AG09309 (cell line): ENCODE measurements around the gene TMEM45A.

ENCODE experiments used
- DNase-seq: peaks from one replicate; pipeline ENCODE4 v3.0.0-alpha.2; 2010; ENCODE audit warnings: low read depth
- H3K4me3 ChIP-seq: 2 replicates; pipeline ENCODE4 v1.5.1; 2011; ENCODE audit warnings: mild to moderate bottlenecking, low read depth, low read length, moderate library complexity; ENCODE audit not compliant: control insufficient read depth
- TF ChIP-seq, protein P1 (sequence below): IDR thresholded peaks from 2 replicates; pipeline ENCODE4 v1.5.1; 2011; ENCODE audit warnings: mild to moderate bottlenecking, low read depth, low read length, inconsistent platforms; ENCODE audit not compliant: insufficient read depth, control insufficient read depth; ENCODE audit errors: missing control alignments

TMEM45A gene

DNA sequence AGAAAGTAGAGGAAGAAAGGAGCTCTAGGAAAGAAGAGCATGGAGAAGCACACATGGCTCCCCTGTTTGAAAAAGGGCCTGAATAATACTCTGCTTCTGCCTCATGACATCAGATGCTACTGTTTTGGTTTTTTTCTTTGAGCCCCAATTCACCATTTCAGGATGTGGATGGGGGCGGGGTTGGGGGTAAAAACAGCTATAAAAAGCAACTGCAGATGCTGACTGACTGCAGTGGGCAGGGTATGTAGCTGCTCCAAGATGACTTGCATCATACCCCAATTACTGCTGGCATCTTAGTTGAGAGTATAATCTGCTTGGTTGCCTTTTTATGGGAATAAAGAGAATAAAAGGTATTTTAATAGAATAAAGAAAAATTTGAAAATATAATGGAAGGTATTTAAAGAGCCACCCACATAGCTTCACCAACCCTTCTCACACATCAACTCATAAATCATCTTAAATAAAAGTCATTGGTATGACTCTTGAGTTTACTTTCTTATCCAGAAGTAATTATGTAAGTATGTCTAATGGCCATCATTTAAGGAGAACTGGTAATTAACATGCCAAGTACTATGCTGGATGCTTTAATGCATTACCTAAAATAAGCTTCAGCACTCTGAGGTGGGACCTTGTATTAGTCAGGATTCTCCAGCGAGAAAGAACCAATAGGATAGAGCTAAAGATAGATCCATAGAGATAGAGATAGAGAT, 36.4 kb upstream of the TMEM45A start:
- peak; percentile 37 for DNase-seq
- no peak overlapping the region for H3K4me3 ChIP-seq
- TF ChIP-seq, protein P1, sequence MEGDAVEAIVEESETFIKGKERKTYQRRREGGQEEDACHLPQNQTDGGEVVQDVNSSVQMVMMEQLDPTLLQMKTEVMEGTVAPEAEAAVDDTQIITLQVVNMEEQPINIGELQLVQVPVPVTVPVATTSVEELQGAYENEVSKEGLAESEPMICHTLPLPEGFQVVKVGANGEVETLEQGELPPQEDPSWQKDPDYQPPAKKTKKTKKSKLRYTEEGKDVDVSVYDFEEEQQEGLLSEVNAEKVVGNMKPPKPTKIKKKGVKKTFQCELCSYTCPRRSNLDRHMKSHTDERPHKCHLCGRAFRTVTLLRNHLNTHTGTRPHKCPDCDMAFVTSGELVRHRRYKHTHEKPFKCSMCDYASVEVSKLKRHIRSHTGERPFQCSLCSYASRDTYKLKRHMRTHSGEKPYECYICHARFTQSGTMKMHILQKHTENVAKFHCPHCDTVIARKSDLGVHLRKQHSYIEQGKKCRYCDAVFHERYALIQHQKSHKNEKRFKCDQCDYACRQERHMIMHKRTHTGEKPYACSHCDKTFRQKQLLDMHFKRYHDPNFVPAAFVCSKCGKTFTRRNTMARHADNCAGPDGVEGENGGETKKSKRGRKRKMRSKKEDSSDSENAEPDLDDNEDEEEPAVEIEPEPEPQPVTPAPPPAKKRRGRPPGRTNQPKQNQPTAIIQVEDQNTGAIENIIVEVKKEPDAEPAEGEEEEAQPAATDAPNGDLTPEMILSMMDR: no peak

DNA sequence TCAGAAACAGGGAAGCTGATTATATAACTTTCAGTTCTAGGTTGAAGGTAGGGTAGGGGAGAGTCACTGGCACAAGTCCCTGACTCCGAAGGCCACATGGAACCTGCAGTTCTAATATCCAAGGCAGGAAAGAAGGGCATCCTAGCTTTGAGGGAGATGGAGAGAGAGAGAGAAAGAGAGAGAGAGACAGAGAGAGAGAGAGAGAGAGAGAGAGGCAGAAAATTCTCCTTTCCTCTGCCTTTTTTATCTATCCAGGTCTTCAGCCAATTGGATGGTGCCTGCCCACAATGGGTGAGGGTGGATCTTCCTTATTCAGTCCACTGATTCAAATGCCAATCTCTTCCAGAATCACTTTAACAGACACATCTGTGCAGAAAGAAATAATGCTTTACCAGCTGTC, 35.7 kb upstream of the TMEM45A start:
- TF ChIP-seq, protein P1: no peak
- no peak overlapping the region for H3K4me3 ChIP-seq
- DNase-seq: no peak

DNA sequence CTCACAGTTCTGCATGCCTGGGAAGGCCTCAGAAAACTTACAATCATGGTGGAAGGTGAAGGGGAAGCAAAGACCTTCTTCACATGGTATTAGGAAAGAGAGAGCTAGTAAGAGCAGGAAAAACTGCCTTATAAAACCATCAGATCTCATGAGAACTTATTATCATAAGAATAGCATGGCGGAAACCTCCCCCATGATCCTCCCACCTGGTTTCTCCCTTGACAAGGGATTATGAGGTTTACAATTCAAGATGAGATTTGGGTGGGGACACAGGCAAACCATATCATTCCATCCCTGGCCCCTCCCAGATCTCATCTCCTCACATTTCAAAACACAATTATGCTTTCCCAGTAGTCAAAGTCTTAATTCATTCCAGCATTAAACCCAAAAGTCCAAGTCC, 34.6 kb upstream of the TMEM45A start:
- no peak for DNase-seq
- H3K4me3 ChIP-seq: no peak overlapping the region
- TF ChIP-seq, protein P1: no peak

DNA sequence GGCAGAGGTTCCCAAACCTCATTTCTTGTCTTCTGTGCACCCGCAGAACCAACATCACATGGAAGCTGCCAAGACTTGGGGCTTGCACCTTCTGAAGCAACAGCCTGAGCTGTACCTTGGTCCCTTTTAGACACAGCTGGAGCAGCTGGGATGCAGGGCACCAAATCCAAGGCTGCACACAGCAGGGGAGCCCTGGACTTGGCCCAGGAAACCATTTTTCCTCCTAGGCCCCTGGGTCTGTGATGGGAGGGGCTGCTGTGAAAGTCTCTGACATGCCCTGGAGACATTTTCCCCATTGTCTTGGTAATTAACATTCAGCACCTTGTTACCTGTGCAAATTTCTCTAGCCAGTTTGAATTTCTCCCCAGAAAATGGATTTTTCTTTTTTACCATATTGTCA, 33.6 kb upstream of the TMEM45A start:
- no peak overlapping the region for H3K4me3 ChIP-seq
- DNase-seq: no peak
- TF ChIP-seq, protein P1: no peak

DNA sequence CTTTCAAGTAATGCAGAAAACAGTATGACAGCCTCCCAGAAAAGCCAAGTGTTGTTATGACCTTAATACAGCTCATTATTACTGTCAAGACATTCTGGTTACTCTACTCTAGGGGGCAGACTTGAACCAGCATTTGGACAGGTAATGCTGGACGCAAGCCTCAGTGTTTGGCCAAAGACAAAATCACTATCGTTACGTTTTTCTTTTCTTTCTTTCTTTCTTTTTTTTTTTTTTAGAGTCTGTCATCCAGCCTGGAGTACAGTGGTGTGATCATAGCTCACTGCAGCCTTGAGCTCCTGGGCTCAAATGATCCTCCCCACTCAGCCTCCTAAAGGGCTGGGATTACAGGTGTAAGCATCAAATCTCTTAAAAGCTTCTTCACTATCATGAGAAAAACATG, 29.4 kb upstream of the TMEM45A start:
- TF ChIP-seq, protein P1: peak; percentile 73
- peak; percentile 52 for DNase-seq
- H3K4me3 ChIP-seq: no peak overlapping the region

DNA sequence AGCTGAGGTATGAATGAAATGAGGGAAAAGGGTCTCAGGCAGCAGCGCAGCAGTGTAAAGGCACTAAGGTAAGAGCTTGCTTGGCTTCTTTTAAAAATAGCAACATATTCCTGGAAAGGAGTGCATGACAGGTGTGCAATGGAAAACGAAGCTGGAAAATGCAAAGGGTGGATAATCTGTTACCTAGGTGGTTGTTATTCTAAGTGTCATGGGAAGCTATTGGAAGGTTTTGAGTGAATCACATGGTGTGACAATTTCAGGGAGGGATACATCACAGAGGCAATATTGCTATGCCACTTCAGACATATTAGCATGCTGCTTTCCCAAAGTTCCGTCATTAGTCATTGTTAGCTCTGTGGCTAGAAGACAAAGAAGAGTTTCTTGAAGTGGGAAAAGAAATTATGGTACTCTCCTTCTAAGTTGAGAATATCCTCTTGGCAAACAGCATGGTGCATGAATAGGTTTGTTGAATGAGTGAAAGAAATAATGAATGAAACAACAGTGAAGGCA, 28.7 kb upstream of the TMEM45A start:
- H3K4me3 ChIP-seq: no peak overlapping the region
- DNase-seq: no peak
- TF ChIP-seq, protein P1: no peak
